ENCODE measurements around the gene SYNE1.
A peak's percentile ranks its signal among the peaks of the same experiment; 100 is the strongest.

Gene SYNE1

GRCh38 chr6:152186840-152187239, 450.3 kb downstream of the SYNE1 start:
- DNase-seq (ENCODE audit: low read depth, low spot score) = no peak

GRCh38 chr6:152184917-152185574, 452.1 kb downstream of the SYNE1 start:
- DNase-seq (ENCODE audit: low read depth, low spot score) = no peak

- DNase-seq (ENCODE audit: low read depth, low spot score) = no peak
Measured at GRCh38 chr6:152184573-152184916, 452.6 kb downstream of the SYNE1 start.

GRCh38 chr6:152180601-152181000, 456.6 kb downstream of the SYNE1 start:
- DNase-seq (ENCODE audit: low read depth, low spot score) = no peak

- DNase-seq (ENCODE audit: low read depth, low spot score) = no peak
Measured at GRCh38 chr6:152176268-152176667, 460.9 kb downstream of the SYNE1 start.

GRCh38 chr6:152173957-152174356, 463.2 kb downstream of the SYNE1 start:
- DNase-seq (ENCODE audit: low read depth, low spot score) = no peak

GRCh38 chr6:152173321-152173720, 463.8 kb downstream of the SYNE1 start:
- DNase-seq (ENCODE audit: low read depth, low spot score) = no peak

- no peak for DNase-seq (ENCODE audit: low read depth, low spot score)
Measured at GRCh38 chr6:152170702-152171667, 466.2 kb downstream of the SYNE1 start.

GRCh38 chr6:152170313-152170701, 466.9 kb downstream of the SYNE1 start:
- DNase-seq (ENCODE audit: low read depth, low spot score) = peak; percentile 66

GRCh38 chr6:152167641-152168603, 469.2 kb downstream of the SYNE1 start:
- DNase-seq (ENCODE audit: low read depth, low spot score) = no peak

- DNase-seq (ENCODE audit: low read depth, low spot score) = no peak
Measured at GRCh38 chr6:152166897-152167296, 470.3 kb downstream of the SYNE1 start.

GRCh38 chr6:152166497-152166896, 470.7 kb downstream of the SYNE1 start:
- no peak for DNase-seq (ENCODE audit: low read depth, low spot score)

GRCh38 chr6:152164957-152165356, 472.2 kb downstream of the SYNE1 start:
- DNase-seq (ENCODE audit: low read depth, low spot score) = no peak

- DNase-seq (ENCODE audit: low read depth, low spot score) = no peak
Measured at GRCh38 chr6:152161501-152161900, 475.7 kb downstream of the SYNE1 start.

- no peak for DNase-seq (ENCODE audit: low read depth, low spot score)
Measured at GRCh38 chr6:152160346-152160745, 476.8 kb downstream of the SYNE1 start.

- DNase-seq (ENCODE audit: low read depth, low spot score) = no peak
Measured at GRCh38 chr6:152155792-152156191, 481.4 kb downstream of the SYNE1 start.

GRCh38 chr6:152154559-152155356, 482.4 kb downstream of the SYNE1 start:
- DNase-seq (ENCODE audit: low read depth, low spot score) = no peak

- DNase-seq (ENCODE audit: low read depth, low spot score) = peak; percentile 67
Measured at GRCh38 chr6:152151920-152152319, 485.2 kb downstream of the SYNE1 start.

GRCh38 chr6:152150196-152150595, 487.0 kb downstream of the SYNE1 start:
- DNase-seq (ENCODE audit: low read depth, low spot score) = no peak

- DNase-seq (ENCODE audit: low read depth, low spot score) = no peak
Measured at GRCh38 chr6:152148412-152148811, 488.8 kb downstream of the SYNE1 start.

- no peak for DNase-seq (ENCODE audit: low read depth, low spot score)
Measured at GRCh38 chr6:152147269-152147668, 489.9 kb downstream of the SYNE1 start.

Measured in ELF-1 (cell line).